Large intestine (tissue), 12 donors: ENCODE results near the gene ZDHHC21. TPM values are rescaled to one million over a fixed set of nuclear protein-coding genes. Genes with fewer than 3 reads are reported as not detected.

Source experiments
- DNase-seq, 2 donors: peaks; one replicate each; pipeline versions ENCODE4 v3.0.0 to v3.0.0-alpha.2; 2013
- H3K27ac ChIP-seq: one replicate; pipeline ENCODE4 v1.5.1; 2013; ENCODE audit warnings: low read length
- H3K27me3 ChIP-seq: 2 replicates; pipeline ENCODE4 v1.6.1; 2013; ENCODE audit warnings: low read length; ENCODE audit not compliant: control insufficient read depth, insufficient read depth
- H3K36me3 ChIP-seq: 2 replicates; pipeline ENCODE4 v1.6.1; 2013; ENCODE audit warnings: low read length; ENCODE audit not compliant: control insufficient read depth, insufficient read depth
- H3K4me1 ChIP-seq: one replicate; pipeline ENCODE4 v1.6.1; 2013; ENCODE audit warnings: low read length; ENCODE audit not compliant: control insufficient read depth, insufficient read depth
- H3K4me3 ChIP-seq: one replicate; pipeline ENCODE4 v1.5.1; 2013; ENCODE audit warnings: low read length
- H3K9me3 ChIP-seq: one replicate; pipeline ENCODE4 v1.6.1; 2013; ENCODE audit warnings: mild to moderate bottlenecking, low read depth, low read length, moderate library complexity; ENCODE audit not compliant: control insufficient read depth
- WGBS: methylation state at CpG from one replicate; pipeline ENCODE4 v1.1.5; 2013; ENCODE audit warnings: low lambda C conversion rate; ENCODE audit not compliant: insufficient coverage; 5-methylcytosine and 5-hydroxymethylcytosine counted together
- long read RNA-seq, 11 donors: transcript quantifications; one replicate each; lab custom pipeline, GENCODE V29; 2026
- polyA plus RNA-seq: library from polyadenylated mRNA; unstranded; fragments of 120-200 nt; gene quantifications from one replicate; pipeline ENCODE4 v1.2.1, GENCODE V29; 2013

Gene ZDHHC21, protein sequence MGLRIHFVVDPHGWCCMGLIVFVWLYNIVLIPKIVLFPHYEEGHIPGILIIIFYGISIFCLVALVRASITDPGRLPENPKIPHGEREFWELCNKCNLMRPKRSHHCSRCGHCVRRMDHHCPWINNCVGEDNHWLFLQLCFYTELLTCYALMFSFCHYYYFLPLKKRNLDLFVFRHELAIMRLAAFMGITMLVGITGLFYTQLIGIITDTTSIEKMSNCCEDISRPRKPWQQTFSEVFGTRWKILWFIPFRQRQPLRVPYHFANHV
- polyA plus RNA-seq: 16.7 TPM
- long read RNA-seq, donor 1: 0 reads
- long read RNA-seq, donor 2, full-length matches to known transcripts: 2 of 2 reads
- long read RNA-seq, donor 2, partial matches to known transcripts: 0 of 2 reads
- long read RNA-seq, donor 2, other reads (novel, unspliced or antisense): 0 of 2 reads
- long read RNA-seq, donor 3: 0 reads
- long read RNA-seq, donor 4: 0 reads
- long read RNA-seq, donor 5: 0 reads
- long read RNA-seq, donor 6, full-length matches to known transcripts: 1 of 1 reads
- long read RNA-seq, donor 6, partial matches to known transcripts: 0 of 1 reads
- long read RNA-seq, donor 6, other reads (novel, unspliced or antisense): 0 of 1 reads
- long read RNA-seq, donor 7: 0 reads
- long read RNA-seq, donor 8, full-length matches to known transcripts: 1 of 1 reads
- long read RNA-seq, donor 8, partial matches to known transcripts: 0 of 1 reads
- long read RNA-seq, donor 8, other reads (novel, unspliced or antisense): 0 of 1 reads
- long read RNA-seq, donor 9, full-length matches to known transcripts: 3 of 3 reads
- long read RNA-seq, donor 9, partial matches to known transcripts: 0 of 3 reads
- long read RNA-seq, donor 9, other reads (novel, unspliced or antisense): 0 of 3 reads
- long read RNA-seq, donor 10, full-length matches to known transcripts: 1 of 1 reads
- long read RNA-seq, donor 10, partial matches to known transcripts: 0 of 1 reads
- long read RNA-seq, donor 10, other reads (novel, unspliced or antisense): 0 of 1 reads
- long read RNA-seq, donor 11: 0 reads

DNA sequence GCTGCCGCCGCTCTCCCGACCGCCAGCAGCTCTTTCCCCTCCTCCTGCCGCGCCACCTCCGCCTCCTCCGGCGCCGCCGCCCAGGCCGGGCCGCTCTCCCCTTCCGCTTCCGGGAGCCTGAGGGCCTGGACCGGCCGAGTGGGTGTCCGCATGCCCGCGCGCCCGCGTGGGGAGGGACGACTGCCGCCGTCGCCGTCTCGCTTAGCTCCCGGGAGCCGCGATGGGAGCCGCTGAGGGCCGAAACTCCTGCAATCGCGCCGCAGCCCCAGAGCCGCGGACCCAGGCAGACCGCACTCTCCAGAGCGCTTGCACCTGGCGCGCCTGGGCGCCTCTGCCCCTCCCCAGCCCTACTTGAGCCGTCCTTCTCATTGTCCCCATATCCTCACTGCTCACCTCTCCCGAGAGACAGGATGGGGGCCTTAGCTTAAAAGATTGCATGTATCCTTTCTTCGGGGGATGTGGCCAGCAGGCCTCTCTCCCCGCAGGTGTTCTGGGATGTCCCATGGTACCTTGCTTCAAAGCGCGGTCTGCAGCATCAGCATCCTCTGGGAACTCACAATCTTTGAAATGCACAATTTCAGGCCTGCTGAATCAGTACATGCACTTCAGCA, at the start of gene ZDHHC21:
Gene ZDHHC21 (minus strand): TSS at position 182 of the 611 bp plus-strand sequence. CDS start 19,092 bp downstream, outside the sequence.
- H3K36me3 ChIP-seq: peaks cover 7% of the 10 kb centered on the region
- DNase-seq: peak; percentile 46 to 82
- WGBS: no CpG with 5 or more reads among the region's 50 CpGs
- peaks cover 4% of the 10 kb centered on the region for H3K4me1 ChIP-seq
- H3K4me3 ChIP-seq: peak within 1 kb of the TSS; percentile 63
- H3K27me3 ChIP-seq: no peaks in the 10 kb centered on the region
- H3K27ac ChIP-seq: peak within 1 kb of the TSS; percentile 54
- no peaks in the 10 kb centered on the region for H3K9me3 ChIP-seq

DNA sequence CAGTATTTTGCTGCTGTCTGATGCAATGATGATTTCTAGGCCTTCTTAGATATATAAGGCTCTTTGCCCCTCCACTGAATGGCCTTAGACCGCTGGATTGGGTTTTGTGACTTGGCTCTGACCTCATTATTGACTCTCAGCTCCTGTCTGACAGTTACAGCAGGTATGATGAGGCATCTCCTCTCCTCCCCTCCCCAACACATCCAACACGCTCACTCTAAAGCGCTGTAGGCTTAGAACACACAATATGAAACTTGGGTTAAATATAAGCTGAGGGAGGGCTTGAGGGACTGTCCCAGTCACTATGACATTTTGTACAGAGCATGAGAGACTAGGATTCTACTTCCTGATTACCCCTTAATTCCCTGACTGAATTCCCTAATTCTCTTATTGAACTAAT, 48.1 kb upstream of the ZDHHC21 start:
- no peak for DNase-seq
- Histone ChIP-seq H3K36me3 (peaks cover 12% of the 10 kb centered on the region), H3K27me3 (no peaks in the 10 kb centered on the region), H3K4me1 (no peaks in the 10 kb centered on the region), H3K27ac (no peak overlapping the region), H3K4me3 (no peak overlapping the region), H3K9me3 (no peaks in the 10 kb centered on the region)
- WGBS: no CpG with 5 or more reads among the region's 3 CpGs

DNA sequence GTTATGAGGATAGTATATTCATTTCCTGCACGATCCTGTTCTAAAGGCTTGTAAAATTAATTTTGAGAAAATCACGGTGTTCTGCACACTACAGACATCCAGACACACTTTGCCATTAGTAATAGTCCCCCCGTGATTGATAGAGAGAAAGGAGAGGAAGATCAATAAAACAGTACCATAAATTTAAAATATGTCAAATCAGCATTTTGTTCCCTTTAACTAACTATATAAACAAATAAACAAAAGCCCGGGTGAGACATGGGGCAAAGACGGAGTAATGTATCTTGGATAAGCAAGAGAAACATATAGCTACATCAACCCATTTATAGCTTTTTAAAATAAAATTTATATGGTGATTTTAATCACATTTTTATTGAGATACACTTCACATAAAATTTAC, 39.9 kb upstream of the ZDHHC21 start:
- 77% methylated on average over 2 of the region's 5 CpGs for WGBS
- Histone ChIP-seq H3K36me3 (peaks cover 5% of the 10 kb centered on the region), H3K27ac (no peak overlapping the region), H3K9me3 (no peaks in the 10 kb centered on the region), H3K4me1 (no peaks in the 10 kb centered on the region), H3K27me3 (no peaks in the 10 kb centered on the region), H3K4me3 (no peak overlapping the region)
- no peak for DNase-seq

DNA sequence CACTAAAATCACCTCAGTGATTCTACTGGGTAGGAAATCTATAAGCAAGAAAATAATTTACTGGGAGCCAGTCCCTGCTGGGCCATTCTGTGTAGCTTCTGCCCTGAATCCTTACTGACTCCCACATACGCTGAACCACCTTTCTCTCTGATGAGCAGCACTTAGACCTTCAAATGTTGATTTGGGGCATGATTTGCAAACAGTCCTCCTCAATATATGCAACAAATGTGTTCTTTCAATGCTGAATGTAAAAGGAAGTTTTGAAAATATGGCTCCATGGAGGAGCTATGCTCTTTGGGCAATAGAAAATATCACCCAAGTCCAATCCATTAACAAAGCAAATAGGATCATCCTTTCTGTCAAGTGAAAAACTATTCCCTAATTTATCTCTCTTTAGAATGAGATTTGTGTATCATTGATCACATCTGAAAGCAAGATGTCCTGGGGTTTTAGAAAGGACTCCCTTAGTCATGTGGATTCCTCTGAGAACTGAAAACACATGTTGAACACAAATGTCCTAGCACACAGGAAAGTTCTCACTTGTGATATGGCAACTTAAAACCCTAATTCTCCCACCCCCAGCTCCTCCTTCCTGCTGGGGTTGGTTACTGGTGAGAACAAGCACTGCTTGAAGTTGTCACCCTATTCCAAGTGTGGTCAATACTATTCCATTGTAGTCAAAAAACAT, 38.2 kb upstream of the ZDHHC21 start:
- no peak for DNase-seq
- Histone ChIP-seq H3K36me3 (peaks cover under 1% of the 10 kb centered on the region), H3K27ac (no peak overlapping the region), H3K27me3 (no peaks in the 10 kb centered on the region), H3K4me1 (no peaks in the 10 kb centered on the region), H3K9me3 (no peaks in the 10 kb centered on the region), H3K4me3 (no peak overlapping the region)
- no CpG with 5 or more reads among the region's 1 CpG for WGBS

DNA sequence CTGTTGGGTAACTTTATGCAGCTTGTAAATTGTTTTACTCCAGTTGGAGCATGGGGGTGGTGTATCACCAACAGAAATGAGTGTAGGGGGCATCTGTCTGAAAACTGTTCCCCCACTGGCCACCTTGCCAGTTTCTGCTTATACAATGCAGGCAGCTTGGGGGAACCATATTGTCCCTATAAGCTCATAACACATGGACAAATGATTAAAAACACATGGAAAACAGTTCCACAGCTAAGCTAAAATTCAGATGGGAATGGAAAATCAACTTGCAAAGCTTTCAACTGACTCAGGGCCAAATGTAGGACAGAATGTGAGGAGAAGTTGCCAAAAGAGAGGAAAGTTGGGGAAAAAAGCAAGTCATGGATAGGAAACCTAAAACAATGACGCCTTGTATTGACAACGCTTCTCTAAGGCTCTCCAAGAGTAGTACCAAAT, 37.2 kb upstream of the ZDHHC21 start:
- WGBS: 92% methylated on average over 2 of the region's 2 CpGs
- DNase-seq: no peak
- H3K36me3 ChIP-seq: no peaks in the 10 kb centered on the region
- H3K27me3 ChIP-seq: no peaks in the 10 kb centered on the region
- H3K9me3 ChIP-seq: no peaks in the 10 kb centered on the region
- H3K27ac ChIP-seq: no peak overlapping the region
- no peaks in the 10 kb centered on the region for H3K4me1 ChIP-seq
- no peak overlapping the region for H3K4me3 ChIP-seq

DNA sequence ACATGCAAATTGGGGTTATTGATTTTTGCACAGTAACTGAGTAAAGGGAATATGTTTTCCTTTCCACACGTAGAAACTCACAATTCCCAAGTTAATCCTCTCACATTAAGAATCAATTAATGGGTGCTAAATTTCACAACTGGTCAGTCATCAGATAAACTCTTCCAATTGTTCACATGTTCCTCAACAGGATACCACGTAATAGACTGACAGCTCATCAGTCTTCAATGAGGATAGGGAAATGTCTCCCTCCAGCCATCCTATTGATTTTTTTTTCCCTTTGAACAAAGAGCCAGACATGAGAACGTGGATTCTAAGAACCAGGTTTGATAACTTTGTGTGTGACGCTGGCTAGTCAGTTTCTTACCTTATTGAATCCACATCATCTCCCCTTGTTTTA, 30.1 kb upstream of the ZDHHC21 start:
- Histone ChIP-seq H3K27ac (no peak overlapping the region), H3K36me3 (no peaks in the 10 kb centered on the region), H3K4me1 (no peaks in the 10 kb centered on the region), H3K27me3 (peaks cover 7% of the 10 kb centered on the region), H3K9me3 (no peaks in the 10 kb centered on the region), H3K4me3 (no peak overlapping the region)
- DNase-seq: no peak
- 29% methylated on average over 1 of the region's 4 CpGs for WGBS

DNA sequence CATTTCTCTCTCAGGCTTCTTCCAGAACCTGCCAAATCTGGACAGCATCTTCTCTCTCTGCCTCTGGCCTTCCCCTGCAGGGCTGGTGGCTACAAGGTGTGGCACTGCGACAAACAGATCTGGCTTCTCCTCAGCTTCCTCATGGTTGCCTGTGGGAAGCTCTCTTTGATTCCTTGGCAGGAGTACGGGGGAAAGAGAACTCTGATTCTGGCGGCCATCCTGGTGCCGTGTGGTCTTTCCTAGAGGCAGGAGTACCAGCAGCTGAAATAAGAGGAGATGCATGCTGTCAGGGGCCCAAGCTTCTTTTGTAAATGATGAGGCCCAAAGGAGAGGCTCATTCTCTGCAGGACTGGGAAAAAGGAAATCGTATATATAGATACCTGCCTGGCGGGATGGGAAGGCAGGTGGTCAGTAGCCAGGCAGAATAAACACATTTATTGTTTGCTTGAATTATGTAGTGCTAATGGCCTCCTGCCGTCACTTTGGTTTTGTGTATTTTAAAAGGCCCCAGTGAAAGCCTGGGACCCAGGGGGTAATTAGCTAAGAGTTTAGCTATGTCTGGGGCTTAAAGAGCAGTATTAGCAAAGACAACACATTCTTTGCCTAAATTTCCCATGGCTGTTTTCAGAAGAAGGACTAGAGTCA, 29.3 kb upstream of the ZDHHC21 start, which contains the start of gene CER1:
Gene CER1 (minus strand): TSS at position 343 of the 645 bp plus-strand sequence. CDS start 61 bp downstream, at position 282.
- H3K36me3 ChIP-seq: no peaks in the 10 kb centered on the region
- peaks cover 9% of the 10 kb centered on the region for H3K27me3 ChIP-seq
- no peak within 1 kb of the TSS for H3K4me3 ChIP-seq
- DNase-seq: no peak
- WGBS: 20% methylated on average over 3 of the region's 7 CpGs
- H3K4me1 ChIP-seq: no peaks in the 10 kb centered on the region
- H3K9me3 ChIP-seq: no peaks in the 10 kb centered on the region
- H3K27ac ChIP-seq: no peak within 1 kb of the TSS

DNA sequence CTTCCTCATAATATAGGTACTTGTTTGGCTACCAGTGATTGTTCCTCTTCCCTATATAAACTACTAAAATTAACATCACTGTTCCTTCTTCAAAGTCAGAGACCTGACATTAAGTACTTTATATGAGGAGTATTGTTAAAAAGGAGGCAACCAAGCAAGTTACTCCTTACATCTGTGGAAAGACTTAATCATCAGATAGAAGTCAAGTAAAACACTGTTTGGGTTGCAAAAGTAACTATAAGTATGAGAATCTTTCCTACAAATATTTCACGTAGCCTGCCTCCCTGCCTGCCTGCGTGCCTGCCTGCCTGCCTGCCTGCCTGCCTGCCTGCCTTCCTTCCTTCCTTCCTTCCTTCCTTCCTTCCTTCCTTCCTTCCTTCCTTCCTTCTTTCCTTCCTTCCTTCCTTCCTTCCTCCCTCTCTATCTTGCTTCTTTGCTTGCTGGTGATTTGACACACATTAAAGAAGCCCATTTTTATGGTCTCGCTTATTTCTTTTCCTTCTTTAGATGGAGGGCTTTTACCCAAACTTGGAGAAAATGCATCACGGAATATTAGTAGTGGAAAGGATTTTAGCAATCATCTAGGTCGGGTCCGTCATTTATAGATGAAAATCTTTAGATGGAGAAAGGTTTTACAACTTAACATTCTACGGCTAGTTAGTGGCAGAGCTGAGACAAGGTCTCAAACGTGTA, 26.1 kb upstream of the ZDHHC21 start:
- DNase-seq: no peak
- Histone ChIP-seq H3K27me3 (peaks cover 9% of the 10 kb centered on the region), H3K4me3 (no peak overlapping the region), H3K4me1 (no peaks in the 10 kb centered on the region), H3K27ac (no peak overlapping the region), H3K36me3 (no peaks in the 10 kb centered on the region), H3K9me3 (no peaks in the 10 kb centered on the region)
- WGBS: 75% methylated on average over 4 of the region's 8 CpGs

DNA sequence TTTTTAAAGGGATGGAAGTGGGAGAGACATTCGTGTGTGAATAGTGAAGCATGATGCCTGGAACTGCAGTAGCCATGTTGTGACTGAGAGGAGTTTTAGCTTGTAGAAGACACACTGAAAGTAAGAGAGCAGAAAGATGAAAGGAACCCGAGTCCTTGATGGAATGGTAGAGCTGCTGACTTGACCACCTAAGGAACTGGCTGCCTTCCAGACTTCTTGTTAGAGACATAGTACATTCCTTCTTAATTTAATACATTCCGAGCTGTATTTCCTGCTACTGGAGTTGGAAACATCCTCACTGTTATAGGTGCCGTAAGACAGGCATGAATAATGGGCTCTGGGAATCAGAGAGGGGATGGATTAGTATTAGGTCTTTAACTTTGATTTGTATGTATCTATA, 21.9 kb upstream of the ZDHHC21 start:
- 83% methylated on average over 1 of the region's 4 CpGs for whole genome bisulfite sequencing
- H3K27me3 ChIP-seq: peaks cover 4% of the 10 kb centered on the region
- H3K9me3 ChIP-seq: no peaks in the 10 kb centered on the region
- no peak overlapping the region for H3K4me3 ChIP-seq
- no peak overlapping the region for H3K27ac ChIP-seq
- no peak for DNase-seq
- H3K4me1 ChIP-seq: no peaks in the 10 kb centered on the region
- no peaks in the 10 kb centered on the region for H3K36me3 ChIP-seq
